Astrocyte of the spinal cord (primary cell): ENCODE data around the gene HOXB9.

Experiments used
- DNase-seq: peaks from one replicate; pipeline ENCODE4 v3.0.0; 2011; ENCODE audit warnings: low read depth, low spot score
- H3K4me3 ChIP-seq: 2 replicates; pipeline ENCODE4 v1.5.1; 2011; ENCODE audit warnings: low read depth, mild to moderate bottlenecking, low read length, moderate library complexity
- in situ Hi-C: cut with HindIII; loops from 2 replicates; pipeline ENCODE4 v1.10.0; 2017; ENCODE audit warnings: low sequenced_read_pairs
- TF ChIP-seq, protein P1 (sequence below): IDR thresholded peaks from 2 replicates; pipeline ENCODE4 v1.5.1; 2012; ENCODE audit warnings: low read depth, mild to moderate bottlenecking, low read length, inconsistent platforms

Gene HOXB9

DNA sequence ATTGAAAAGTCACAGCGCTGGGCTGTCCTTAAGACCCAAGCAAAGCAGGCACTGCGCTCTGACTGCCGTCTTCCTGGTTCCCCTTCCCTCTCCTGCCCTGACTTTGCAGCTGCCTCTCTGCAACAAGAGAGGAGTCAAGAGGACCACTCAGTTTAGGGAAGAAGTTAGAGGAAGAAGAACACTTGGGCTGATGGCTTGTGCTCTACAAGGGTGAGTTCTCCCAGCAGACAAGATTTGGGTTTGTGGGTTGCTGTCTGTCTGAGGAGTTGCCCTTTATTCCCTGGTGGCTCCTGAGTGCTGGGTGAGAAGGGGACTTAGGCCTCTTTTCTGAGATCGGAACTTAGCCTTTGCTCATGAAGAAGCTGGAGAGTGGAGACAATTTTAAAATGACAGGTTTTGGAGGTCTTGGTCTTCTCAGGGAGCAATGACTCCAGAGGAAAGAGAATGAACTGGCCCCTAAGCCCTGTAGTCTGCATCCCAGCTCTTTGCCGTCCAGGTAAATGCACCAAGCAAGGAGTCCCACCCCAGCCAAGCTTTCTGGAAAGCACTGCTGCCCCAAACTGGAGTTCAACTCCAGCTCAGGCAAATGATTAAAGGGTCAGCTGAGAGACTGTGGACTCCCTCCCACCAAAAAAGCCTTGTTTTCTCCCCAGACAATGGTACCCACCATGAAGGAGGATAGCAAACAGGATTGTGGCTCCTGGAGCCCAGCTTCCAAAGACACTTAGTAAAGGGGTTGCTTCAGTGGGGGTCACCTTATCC is 2.7 kb upstream of the HOXB9 start:
- H3K4me3 ChIP-seq, result no peak overlapping the region
- in situ Hi-C loops, result no loop called here
- DNase-seq, result no peak
- TF ChIP-seq, protein P1, sequence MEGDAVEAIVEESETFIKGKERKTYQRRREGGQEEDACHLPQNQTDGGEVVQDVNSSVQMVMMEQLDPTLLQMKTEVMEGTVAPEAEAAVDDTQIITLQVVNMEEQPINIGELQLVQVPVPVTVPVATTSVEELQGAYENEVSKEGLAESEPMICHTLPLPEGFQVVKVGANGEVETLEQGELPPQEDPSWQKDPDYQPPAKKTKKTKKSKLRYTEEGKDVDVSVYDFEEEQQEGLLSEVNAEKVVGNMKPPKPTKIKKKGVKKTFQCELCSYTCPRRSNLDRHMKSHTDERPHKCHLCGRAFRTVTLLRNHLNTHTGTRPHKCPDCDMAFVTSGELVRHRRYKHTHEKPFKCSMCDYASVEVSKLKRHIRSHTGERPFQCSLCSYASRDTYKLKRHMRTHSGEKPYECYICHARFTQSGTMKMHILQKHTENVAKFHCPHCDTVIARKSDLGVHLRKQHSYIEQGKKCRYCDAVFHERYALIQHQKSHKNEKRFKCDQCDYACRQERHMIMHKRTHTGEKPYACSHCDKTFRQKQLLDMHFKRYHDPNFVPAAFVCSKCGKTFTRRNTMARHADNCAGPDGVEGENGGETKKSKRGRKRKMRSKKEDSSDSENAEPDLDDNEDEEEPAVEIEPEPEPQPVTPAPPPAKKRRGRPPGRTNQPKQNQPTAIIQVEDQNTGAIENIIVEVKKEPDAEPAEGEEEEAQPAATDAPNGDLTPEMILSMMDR, result no peak

DNA sequence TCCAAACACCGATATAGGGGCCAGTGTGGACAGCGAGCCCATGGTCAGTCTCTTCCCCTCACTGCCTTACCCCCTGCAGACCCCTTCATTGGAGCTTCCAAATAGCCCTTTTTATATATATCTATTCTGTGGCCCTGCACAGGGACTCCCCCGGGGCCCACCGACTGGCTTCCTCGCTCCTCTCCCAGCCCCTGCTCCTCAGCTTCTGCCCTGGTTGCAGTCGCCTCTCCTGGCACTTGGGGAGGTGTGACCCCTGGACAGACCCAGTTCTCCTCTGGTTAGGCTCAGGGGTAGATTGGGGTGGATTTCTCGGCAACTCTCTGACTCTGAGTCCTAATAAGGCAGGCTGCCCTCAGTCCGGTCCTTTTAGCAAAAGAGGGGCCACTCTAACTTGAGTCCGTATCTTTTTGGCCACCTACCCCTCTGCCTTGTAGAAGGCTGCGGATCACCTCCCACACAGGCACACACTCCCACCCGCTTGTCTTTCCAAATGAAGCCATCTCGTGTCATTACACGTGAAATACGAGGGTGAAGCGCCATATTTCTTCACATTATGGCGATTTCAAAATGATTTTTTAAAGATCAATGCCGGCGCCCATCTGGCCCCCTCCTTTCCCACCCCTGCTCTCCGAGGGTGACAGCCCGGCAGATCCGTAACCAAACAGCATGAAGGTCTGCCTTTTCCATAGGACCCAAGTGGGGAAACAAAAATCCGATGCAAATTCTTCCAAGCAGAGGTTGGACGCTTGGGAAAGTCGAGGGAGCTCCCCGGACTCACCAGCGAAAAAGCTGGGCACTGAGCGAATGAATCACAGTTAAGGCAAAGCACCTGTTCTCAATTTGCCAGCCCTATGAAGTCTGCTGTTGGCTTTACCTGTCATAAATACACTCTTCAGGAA is 1.7 kb upstream of the HOXB9 start:
- in situ Hi-C loops, result no loop called here
- DNase-seq, result no peak
- TF ChIP-seq, protein P1, result no peak

DNA sequence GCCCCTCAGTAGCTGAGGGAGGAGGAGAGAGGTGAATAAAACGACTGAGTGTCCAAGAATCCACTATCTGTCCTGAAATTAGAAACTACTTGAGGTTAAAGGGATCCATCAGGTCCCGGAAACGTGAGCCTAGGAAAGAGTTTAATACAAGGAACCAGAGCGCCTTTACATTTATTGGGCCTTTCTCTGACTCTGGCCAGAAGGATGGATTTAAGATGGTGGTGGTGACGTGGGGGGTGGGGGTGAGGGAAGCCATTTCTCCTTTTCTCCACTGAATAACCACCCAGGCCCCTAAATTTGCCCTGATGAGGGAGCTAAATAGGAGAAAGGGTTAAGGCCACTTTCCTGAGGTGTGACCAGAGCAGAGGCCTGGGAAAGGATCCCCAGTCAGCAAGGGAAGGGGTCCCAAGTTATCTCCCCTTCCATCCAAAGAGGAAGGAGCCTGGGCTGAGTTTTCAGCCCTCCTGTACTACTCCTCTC is 1.0 kb upstream of the HOXB9 start:
- in situ Hi-C loops, result no loop called here
- no peak overlapping the region for H3K4me3 ChIP-seq

More for the DNA sequence above, 1.7 kb upstream of the HOXB9 start:
- no peak overlapping the region for H3K4me3 ChIP-seq

DNA sequence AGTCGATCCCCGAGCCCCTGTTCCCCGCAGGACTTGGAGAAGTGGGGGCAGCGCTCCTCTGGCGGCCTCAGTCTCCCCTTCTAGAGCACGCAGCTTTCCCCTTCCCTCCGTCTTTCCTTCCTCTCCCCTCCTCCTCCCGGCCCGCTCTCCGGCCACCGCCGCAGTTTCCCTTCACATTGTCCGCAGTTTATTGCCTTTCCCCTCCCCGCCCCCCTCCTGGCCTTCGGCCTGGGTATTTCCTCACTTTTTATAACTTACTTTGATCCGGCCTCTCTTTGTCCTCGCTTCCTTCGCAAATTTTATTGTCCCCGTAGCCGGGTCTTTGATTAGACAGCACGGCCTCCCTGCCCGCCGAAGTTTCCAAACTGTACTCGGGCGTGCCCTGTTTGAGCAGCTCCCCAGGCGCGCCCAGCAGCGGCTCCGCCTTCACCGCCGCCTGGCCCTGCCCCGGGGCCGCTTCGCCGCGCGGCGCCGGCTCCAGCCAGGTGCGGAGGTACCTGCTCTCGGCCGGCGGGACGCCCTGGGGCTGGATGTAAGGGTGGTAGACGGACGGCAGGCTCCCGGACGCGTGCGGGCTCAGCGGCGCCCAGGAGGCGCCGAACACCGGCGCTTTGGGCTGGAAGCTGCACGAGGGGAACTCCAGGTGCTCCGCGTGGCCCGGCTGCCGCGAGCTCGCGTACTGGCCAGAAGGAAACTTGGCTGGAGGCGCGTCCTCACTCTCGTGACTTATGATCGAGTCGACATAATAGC is 488 bp downstream of the HOXB9 start:
- TF ChIP-seq, protein P1, result no peak
- in situ Hi-C loops, result no loop called here
- DNase-seq, result no peak
- peak overlapping the region; percentile 74 for H3K4me3 ChIP-seq

More for the DNA sequence above, 1.0 kb upstream of the HOXB9 start:
- no peak for DNase-seq
- TF ChIP-seq, protein P1, result no peak

DNA sequence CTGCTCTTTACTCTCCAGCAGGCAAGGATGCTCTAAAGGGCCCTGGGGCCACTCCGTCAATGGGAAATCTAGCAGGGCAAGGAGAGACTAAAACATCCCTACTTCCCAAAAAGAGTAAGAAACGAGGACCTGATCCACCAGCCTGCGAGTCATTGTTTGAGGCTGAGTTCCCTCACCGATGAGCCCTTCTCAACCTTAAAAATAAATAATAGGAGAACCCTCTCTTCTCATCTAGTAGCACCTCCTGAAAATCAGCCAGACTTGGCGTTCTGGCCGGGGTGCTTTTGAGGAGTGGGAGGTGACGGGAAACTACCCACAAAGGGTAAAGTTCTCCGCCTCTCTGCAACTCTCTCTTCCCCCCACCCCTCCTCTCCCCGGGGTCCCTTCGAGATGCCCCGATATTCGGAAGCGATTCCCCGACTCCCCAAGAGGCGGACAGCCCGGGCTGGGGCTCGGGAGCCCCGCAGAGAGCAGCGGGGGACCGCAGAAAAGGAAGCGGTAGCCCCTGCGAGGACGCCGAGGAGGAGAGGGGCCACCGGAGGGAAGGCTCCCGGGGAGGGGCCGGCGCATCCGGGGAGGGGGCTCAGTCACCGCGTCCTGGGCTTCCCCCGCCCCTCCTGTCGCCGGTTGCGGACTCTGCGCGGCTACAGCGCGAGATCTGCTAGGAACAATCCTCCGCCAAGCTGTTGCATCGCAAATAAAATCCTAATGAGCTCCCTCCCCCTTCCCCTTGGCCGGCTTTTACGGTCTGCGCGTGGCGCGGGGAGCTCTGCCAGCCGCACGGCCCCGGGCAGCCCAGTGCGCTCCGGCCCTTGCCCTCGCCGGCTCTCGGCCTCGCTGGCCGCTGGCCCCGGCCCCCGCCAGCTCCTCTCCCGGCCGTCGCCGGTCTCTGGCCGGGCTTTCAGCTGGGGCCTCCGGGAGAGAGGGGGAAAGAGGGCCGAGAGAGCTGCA is 1.3 kb downstream of the HOXB9 start:
- TF ChIP-seq, protein P1, result no peak
- DNase-seq, result peak; percentile 40
- H3K4me3 ChIP-seq, result peak overlapping the region; percentile 74
- in situ Hi-C loops, result no loop called here
